Measurements from ENCODE around the gene GABBR1. TPM values are rescaled to one million over a fixed set of nuclear protein-coding genes. Genes with fewer than 3 reads are reported as not detected.

Gene GABBR1
- total RNA-seq, 1 donor from 2014 or later: 1.9 TPM

DNA sequence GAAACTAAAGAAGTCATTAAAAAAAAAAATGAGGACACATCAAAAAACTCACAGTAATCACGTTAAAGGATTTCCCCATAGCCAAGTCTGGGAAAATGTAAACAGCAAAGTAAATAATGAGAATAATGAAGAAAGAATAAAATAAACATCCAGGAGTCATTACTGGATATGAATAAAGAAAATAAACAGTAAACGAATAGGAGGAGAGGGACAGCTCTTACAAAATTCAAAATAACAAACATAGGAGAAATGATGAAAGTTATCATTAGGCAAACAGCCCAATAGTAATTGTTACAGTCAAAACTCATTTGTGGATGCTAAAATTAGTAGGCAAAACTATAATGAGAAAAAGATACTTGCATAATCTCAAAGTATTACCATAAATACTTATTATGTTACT, 65.4 kb downstream of the GABBR1 start:
- no peak for DNase-seq (ENCODE audit: low read depth in 2 of 2)

DNA sequence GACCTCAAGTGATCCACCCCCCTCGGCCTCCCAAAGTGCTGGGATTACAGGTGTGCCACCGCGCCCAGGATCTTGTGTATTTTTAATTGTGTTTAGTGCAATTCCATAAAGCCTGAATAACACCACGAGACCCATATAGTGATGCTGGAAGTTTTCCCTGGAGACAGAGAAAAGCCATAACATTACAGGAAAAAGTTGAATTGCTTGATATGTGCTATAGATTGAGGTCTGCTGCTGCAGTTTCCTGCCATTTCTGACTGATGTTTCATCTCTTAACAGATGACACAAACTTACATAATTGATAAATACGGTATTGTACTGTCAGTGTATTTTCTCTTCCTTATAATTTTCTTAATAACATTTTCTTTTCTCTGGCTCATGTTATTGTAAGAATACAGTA, 66.1 kb downstream of the GABBR1 start:
- DNase-seq (ENCODE audit: low read depth in 2 of 2): no peak

GRCh38 chr6:29564875-29565274, 68.1 kb downstream of the GABBR1 start:
- no peak for DNase-seq (ENCODE audit: low read depth in 2 of 2)

DNA sequence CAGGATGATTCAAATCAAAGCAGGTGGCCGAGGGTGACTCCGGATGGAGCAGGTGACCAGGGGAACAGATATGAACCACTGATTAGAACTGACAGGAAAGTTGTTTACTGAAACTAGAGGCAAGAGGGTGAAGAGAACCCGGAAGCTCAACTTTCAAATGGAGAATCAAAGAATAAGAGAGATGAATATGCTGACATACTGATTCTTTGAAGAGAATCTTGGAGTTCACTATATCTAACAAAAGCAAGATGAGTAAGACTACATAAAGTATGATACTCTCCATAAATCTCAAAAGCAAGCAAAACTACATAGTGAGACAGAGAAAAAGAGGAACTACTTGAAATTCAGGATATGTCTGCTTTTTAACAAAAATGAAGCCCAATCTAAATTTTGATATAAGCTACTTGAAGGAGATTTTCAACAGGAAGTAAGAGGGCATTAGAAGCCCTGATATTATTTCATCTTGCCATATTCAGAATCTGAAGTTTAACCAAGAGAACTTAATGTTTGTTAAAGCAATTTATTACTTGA, 69.5 kb downstream of the GABBR1 start:
- no peak for DNase-seq (ENCODE audit: low read depth in 2 of 2)

- no peak for DNase-seq (ENCODE audit: low read depth in 2 of 2)
Measured at GRCh38 chr6:29561606-29562181, 71.3 kb downstream of the GABBR1 start.

DNA sequence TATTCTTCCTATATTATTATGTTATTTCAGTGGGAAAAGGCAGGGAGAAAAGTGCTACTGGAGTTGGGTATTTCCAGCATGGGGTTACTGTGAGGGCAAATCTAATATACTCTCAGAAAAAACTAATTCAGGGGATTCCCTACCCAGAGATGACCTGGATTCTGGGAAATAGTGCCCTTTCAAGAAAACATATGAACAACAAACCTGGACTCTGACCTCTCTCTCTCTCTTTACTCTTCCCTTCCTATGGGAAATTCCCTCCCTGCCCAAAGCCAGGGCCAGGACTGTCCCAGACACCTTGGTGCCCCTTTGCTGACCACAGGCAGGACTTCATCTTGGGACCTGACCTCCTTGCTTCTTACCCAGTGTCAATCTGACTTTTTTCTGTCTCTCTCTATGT, 71.9 kb downstream of the GABBR1 start:
- DNase-seq (ENCODE audit: low read depth in 2 of 2): peak; percentile 48 to 57

DNA sequence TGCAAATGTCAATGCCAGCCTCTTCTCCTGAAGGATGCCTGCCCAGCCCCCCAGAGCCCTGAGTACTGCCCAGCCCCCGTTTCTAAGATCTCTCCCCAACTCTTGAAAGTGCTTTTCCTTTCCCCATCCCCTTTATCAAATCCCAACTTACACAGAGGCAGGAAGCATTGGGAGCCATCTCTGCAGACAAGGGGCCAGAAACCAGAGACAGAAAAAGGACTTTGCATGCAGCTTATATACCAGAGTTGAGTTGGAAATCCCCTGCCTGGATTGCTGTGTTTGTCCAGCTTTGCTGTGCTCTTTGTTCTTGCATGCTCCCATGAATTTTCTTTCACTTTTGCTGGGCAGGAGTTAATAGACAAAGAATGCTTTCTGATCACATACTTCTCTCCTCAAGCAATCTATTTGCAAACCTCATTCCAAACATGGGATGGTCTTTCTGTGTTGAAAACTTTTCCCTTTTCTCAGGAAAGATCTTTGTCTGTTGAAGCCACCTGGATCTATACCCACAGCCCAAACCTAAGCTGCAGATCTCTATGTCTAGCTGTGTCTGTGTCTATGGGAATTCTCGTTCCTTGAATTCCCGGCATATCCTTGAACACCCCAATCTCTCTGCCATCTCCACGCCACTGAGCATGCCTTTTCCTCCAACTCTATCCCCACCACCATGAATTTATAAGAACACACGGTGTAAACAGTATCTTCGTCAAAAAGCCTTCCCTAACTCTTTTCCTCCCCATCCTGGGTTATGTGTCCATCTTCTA, 73.3 kb downstream of the GABBR1 start, which contains the start of gene UBD:
Gene UBD (minus strand): TSS at position 209 of the 764 bp plus-strand sequence. CDS start 31 bp downstream, at position 178.
- DNase-seq (ENCODE audit: low read depth in 2 of 2): peak; percentile 49 to 56

- no peak for DNase-seq (ENCODE audit: low read depth in 2 of 2)
Measured at GRCh38 chr6:29558439-29559079, 74.4 kb downstream of the GABBR1 start.

GRCh38 chr6:29557320-29557719, 75.7 kb downstream of the GABBR1 start:
- no peak for DNase-seq (ENCODE audit: low read depth in 2 of 2)

- no peak for DNase-seq (ENCODE audit: low read depth in 2 of 2)
Measured at GRCh38 chr6:29554764-29555163, 78.2 kb downstream of the GABBR1 start.

- peak; percentile 21 to 41 for DNase-seq (ENCODE audit: low read depth in 2 of 2)
Measured at GRCh38 chr6:29553268-29554057, 79.5 kb downstream of the GABBR1 start.

DNA sequence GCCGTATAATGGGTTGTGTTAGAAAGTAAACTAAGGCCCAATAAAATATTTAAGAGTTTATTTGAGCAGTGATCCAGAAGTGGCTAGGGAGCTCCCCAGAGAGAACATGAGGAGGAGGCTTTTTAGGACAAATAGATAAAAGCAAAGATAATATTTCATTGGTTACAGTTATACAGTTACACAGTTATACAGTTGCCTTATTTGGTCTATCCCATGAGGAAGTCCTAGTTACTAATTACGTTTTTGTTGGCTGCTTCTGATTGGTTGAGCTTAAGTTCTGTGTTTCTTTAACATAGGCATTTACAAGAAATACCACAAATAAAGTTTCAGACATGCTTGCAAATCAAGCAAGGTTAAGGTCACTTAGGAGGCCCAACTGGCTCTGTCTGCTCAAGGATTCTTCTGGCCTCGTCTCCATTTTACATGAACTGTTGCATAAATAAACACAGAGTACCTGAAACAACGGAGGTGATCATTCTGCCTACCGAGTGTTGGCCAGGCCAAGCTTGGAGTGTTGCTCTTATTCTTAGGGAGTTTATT, 80.4 kb downstream of the GABBR1 start:
- DNase-seq (ENCODE audit: low read depth in 2 of 2): peak; percentile 67 to 69

DNA sequence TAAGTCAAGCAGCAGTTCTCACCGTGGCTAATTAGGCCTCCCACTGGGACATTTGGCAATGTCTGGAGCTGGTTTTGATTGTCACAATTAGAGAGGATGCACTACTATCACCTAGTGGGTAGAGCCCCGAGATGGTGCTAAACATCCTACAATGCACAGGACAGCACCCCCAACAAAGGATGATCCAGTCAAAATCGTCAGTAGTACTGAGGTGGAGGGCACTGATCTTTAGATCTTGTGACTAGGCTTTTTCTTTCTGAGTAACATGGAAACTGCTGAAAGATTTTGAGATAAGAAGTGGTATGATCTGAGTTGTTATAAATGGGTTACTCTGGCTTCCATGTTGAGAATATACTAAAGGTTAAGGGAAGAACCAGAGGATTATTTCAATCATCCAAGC, 85.4 kb downstream of the GABBR1 start:
- DNase-seq (ENCODE audit: low read depth in 2 of 2): no peak

- no peak for DNase-seq (ENCODE audit: low read depth in 2 of 2)
Measured at GRCh38 chr6:29537714-29538403, 95.1 kb downstream of the GABBR1 start.

- no peak for DNase-seq (ENCODE audit: low read depth in 2 of 2)
Measured at GRCh38 chr6:29532320-29532951, 100.5 kb downstream of the GABBR1 start.

- no peak for DNase-seq (ENCODE audit: low read depth in 2 of 2)
Measured at GRCh38 chr6:29531668-29532067, 101.3 kb downstream of the GABBR1 start.

DNA sequence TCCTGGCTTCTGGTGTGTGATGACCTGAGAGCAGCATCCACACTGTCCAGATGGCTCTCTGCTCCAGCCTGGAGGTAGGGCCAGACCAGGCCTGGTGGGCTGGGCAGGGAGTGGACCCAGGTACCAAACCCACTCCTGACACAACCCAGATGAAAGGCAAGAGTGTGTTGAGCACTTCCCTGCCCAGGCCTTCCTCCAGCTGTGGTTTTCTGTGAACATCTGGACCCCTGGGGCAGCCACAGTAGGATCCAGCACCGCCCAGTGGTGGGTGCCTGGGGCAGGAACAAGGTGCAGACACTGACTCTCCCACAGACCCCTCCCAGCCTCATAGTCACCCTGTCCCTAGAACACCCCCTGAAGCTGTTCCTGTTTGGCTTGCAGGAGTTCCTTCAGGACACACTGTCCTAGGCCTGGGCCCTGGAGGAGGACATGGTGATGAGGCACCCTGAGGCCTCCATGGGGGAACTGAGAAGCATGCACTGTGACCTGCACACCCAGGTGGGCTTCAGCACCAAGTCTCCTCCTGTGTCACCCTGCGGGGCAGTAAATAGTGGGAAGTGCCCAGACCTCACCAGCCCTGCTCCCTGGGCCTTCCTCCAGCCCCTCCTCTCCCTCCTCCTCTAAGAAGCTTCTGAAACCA, 102.2 kb downstream of the GABBR1 start:
- DNase-seq (ENCODE audit: low read depth in 2 of 2): no peak

DNA sequence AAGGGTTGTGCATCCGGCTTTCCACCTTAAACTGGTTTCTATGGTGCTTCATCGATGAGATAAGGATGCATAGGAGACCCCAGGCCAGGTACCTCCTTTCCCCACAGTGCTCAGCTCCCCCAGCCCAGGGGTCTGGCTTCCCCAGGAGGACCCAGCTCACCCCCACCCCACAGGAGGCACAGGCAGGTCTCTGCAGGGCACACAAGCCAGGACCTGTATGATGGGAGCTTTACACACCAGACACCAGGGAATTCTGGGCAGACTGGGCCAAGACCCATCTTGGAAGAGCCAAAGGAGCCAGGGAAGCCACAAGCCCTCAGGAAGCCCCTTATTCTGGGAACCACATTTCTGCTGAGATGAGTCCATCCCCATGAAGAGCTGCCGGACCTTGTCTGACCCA, 103.0 kb downstream of the GABBR1 start:
- DNase-seq (ENCODE audit: low read depth in 2 of 2): no peak

GRCh38 chr6:29528988-29529560, 103.9 kb downstream of the GABBR1 start:
- DNase-seq (ENCODE audit: low read depth in 2 of 2): no peak

Measured in dermis microvascular lymphatic vessel endothelial cell (primary cell).